T-helper 1 cell treated with Interleukin-12 subunit alpha and Interleukin-12 subunit beta and Interleukin-4 antibody, amounts not matched to agents 30 μg/mL and 1 μg/mL, for 36 hours (primary cell): ENCODE data around the gene NUP43.
A peak's percentile ranks its signal among the peaks of the same experiment; 100 is the strongest.
"Not testable (repeated sequence)": the region's sequence is repeated elsewhere in the genome, so short reads cannot be mapped to it uniquely, and the experiment has no call there.

ENCODE experiments used
- H3K27ac Mint-ChIP-seq: one replicate; pipeline ENCODE4 v1.8.0; 2021; ENCODE audit warnings: mild to moderate bottlenecking, mixed read lengths
- H3K27me3 Mint-ChIP-seq: one replicate; pipeline ENCODE4 v1.8.0; 2021; ENCODE audit warnings: low read depth, mixed read lengths
- H3K36me3 Mint-ChIP-seq: one replicate; pipeline ENCODE4 v1.8.0; 2021; ENCODE audit warnings: low read depth, mixed read lengths
- H3K4me1 Mint-ChIP-seq: one replicate; pipeline ENCODE4 v1.8.0; 2021; ENCODE audit warnings: low read depth, mixed read lengths
- H3K4me3 Mint-ChIP-seq: one replicate; pipeline ENCODE4 v1.8.0; 2021; ENCODE audit warnings: mild to moderate bottlenecking, moderate library complexity, mixed read lengths
- H3K9me3 Mint-ChIP-seq: one replicate; pipeline ENCODE4 v1.8.0; 2021; ENCODE audit warnings: mixed read lengths

Gene NUP43

GRCh38 chr6:149754548-149754947 lies 8.2 kb upstream of the NUP43 start:
- Mint-ChIP-seq H3K4me1 (peaks cover 19% of the 10 kb centered on the region), H3K27me3 (no peaks in the 10 kb centered on the region), H3K9me3 (no peaks in the 10 kb centered on the region), H3K4me3 (no peak overlapping the region), H3K36me3 (peaks cover 9% of the 10 kb centered on the region), H3K27ac (no peak overlapping the region)

- not testable (repeated sequence) for H3K9me3 Mint-ChIP-seq, H3K27ac Mint-ChIP-seq, H3K36me3 Mint-ChIP-seq, H3K4me3 Mint-ChIP-seq, H3K27me3 Mint-ChIP-seq
- peaks cover 23% of the 10 kb centered on the region for H3K4me1 Mint-ChIP-seq
These were observed 7.0 kb upstream of the NUP43 start for GRCh38 chr6:149753374-149753637.

GRCh38 chr6:149752600-149753373 lies 6.5 kb upstream of the NUP43 start:
- Mint-ChIP-seq H3K27me3 (no peaks in the 10 kb centered on the region), H3K36me3 (peaks cover 7% of the 10 kb centered on the region), H3K4me1 (peaks cover 24% of the 10 kb centered on the region), H3K27ac (no peak overlapping the region), H3K4me3 (peak overlapping the region; percentile 14), H3K9me3 (no peaks in the 10 kb centered on the region)

DNA sequence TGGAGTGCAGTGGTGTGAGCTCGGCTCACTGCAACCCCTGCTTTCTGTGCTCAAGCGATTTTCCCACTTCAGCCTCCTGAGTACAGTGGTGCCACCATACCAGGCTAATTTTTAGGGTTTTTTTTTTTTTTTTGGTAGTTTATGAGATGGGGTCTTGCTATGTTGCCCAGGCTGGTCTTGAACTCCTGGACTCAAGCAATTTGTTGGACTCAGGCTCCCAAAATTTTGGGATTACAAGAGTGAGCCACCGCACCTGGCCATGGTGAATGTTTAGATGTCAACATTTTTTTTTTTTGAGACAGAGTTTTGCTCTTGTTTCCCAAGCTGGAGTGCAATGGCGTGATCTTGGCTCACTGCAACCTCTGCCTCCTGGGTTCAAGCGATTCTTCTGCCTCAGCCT lies 5.6 kb upstream of the NUP43 start:
- Mint-ChIP-seq H3K4me1 (peaks cover 28% of the 10 kb centered on the region), H3K4me3 (peak overlapping the region; percentile 14)
- H3K36me3 Mint-ChIP-seq, H3K9me3 Mint-ChIP-seq, H3K27ac Mint-ChIP-seq, H3K27me3 Mint-ChIP-seq: not testable (repeated sequence)

DNA sequence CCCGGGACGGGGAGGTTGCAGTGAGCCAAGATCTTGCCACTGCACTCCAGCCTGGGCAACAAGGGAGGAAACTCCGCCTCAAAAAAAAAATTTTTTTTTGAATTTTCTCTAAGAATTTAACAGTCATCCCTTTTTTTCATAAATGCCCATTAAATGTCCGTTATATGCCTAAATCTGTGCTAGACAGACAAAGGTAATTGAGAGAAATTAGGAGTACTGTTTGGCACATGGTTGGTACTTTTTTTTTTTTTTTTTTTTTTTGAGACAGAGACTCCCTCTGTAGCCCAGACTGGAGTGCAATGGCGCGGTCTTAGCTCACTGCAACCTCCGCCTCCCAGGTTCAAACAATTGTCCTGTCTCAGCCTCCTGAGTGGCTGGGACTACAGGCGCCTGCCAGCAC lies 4.9 kb upstream of the NUP43 start:
- Mint-ChIP-seq H3K27ac (no peak overlapping the region), H3K9me3 (no peaks in the 10 kb centered on the region), H3K4me3 (peak overlapping the region; percentile 86), H3K4me1 (peaks cover 33% of the 10 kb centered on the region), H3K36me3 (peaks cover 7% of the 10 kb centered on the region), H3K27me3 (no peaks in the 10 kb centered on the region)

GRCh38 chr6:149750136-149750609 lies 3.8 kb upstream of the NUP43 start:
- peaks cover 3% of the 10 kb centered on the region for H3K36me3 Mint-ChIP-seq
- peaks cover 33% of the 10 kb centered on the region for H3K4me1 Mint-ChIP-seq
- H3K9me3 Mint-ChIP-seq = no peaks in the 10 kb centered on the region
- H3K4me3 Mint-ChIP-seq = peak overlapping the region; percentile 86
- H3K27me3 Mint-ChIP-seq = no peaks in the 10 kb centered on the region
- H3K27ac Mint-ChIP-seq = peak overlapping the region; percentile 77

- Mint-ChIP-seq H3K27me3 (no peaks in the 10 kb centered on the region), H3K36me3 (peaks cover 3% of the 10 kb centered on the region), H3K27ac (peak within 1 kb of the TSS; percentile 77), H3K4me3 (peak within 1 kb of the TSS; percentile 86), H3K9me3 (no peaks in the 10 kb centered on the region), H3K4me1 (peaks cover 33% of the 10 kb centered on the region)
These were observed 3.3 kb upstream of the NUP43 start, which contains the start of gene PCMT1 for GRCh38 chr6:149749594-149750135. Gene PCMT1 (plus strand): TSS chr6:149749741. CDS start chr6:149749902, 161 bp downstream.

DNA sequence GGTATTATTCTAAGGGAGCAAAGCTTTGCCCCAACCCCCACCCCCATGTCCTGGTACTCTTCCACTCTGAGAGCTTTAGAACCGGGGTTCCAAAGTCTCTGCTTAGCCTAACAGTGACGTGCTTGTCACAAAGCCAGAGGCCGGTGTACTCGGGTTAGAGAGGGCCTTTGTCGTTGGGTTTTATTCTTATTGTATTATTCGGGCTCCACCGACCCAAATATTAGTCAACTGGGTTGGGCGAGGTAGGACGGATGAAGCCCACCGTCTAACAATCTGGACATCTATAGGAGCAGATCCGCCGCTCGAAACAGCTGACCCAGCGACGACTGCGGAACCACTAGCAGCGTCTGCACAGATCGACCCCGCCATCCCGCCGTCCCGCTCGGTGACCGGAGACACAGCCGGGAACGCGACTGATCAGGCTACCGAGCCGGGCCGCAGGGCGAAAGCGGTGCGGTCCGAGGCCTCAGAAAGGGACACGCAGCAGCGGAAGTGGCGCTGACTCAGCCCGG lies 2.8 kb upstream of the NUP43 start:
- H3K27ac Mint-ChIP-seq = peak overlapping the region; percentile 77
- peak overlapping the region; percentile 86 for H3K4me3 Mint-ChIP-seq
- not testable (repeated sequence) for H3K9me3 Mint-ChIP-seq, H3K27me3 Mint-ChIP-seq, H3K36me3 Mint-ChIP-seq
- H3K4me1 Mint-ChIP-seq = peaks cover 33% of the 10 kb centered on the region

DNA sequence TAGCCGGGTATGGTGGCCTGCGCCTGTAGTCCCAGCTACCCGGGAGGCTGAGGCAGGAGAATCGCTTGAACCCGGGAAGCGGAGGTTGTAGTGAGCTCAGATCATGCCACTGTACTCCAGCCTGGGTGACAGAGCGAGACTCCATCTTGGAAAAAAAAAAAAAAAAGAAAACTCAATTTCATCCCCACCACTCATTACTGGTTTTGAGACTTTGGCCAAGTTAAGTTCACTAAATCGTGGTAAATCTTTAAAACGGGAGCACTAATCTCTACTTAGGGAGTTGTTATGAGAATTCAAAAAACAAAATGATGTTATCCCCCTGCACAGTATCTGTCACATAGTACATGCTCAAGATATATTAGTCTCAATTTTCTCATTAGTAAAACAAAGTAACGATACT lies 1.1 kb downstream of the NUP43 start:
- H3K36me3 Mint-ChIP-seq = peaks cover 14% of the 10 kb centered on the region
- H3K27ac Mint-ChIP-seq = peak overlapping the region; percentile 94
- H3K9me3 Mint-ChIP-seq, H3K27me3 Mint-ChIP-seq: not testable (repeated sequence)
- H3K4me3 Mint-ChIP-seq = peak overlapping the region; percentile 99
- peaks cover 21% of the 10 kb centered on the region for H3K4me1 Mint-ChIP-seq

DNA sequence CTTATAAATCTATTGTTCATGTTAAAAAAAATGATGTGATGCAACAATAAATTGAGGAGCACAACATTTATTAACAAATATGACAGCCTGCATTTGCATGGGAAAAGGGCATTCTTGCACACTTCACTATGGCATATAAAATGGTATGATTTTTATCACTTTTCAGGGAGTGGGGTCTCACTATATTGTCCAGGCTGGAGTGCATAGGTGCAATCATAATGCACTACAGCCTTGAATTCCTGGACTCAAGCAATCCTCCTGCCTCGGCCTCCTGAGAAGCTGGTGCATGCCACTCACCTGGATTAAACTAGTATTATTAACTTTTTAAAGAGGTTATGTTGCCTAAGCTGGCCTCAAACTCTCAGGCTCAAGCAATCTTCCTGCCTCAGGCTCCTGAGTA lies 11.4 kb downstream of the NUP43 start:
- Mint-ChIP-seq H3K27ac (no peak overlapping the region), H3K9me3 (no peaks in the 10 kb centered on the region), H3K4me3 (no peak overlapping the region), H3K36me3 (peaks cover 18% of the 10 kb centered on the region), H3K27me3 (no peaks in the 10 kb centered on the region), H3K4me1 (peaks cover 2% of the 10 kb centered on the region)

GRCh38 chr6:149733089-149733720 lies 13.1 kb downstream of the NUP43 start:
- H3K27ac Mint-ChIP-seq = no peak overlapping the region
- H3K27me3 Mint-ChIP-seq = no peaks in the 10 kb centered on the region
- H3K4me3 Mint-ChIP-seq = no peak overlapping the region
- H3K36me3 Mint-ChIP-seq = peaks cover 21% of the 10 kb centered on the region
- H3K4me1 Mint-ChIP-seq = peaks cover 12% of the 10 kb centered on the region
- H3K9me3 Mint-ChIP-seq = no peaks in the 10 kb centered on the region

DNA sequence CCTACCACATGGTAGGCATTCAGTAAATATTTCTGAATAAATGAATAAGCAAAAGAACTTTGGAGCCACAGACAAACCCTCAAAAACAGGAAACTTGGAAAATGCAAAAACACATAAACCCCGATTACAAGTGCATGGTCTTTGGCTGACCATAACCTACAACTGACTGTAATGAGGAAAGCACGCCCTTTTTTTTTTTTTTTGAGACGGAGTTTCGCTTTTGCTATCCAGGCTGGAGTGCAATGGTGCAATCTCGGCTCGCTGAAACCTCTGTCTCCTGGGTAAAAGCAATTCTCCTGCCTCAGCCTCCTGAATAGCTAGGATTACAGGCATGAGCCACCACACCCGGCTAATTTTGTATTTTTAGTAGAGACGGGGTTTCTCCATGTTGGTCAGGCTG lies 16.5 kb downstream of the NUP43 start:
- peaks cover 21% of the 10 kb centered on the region for H3K36me3 Mint-ChIP-seq
- H3K4me3 Mint-ChIP-seq = no peak overlapping the region
- H3K4me1 Mint-ChIP-seq = peaks cover 18% of the 10 kb centered on the region
- no peaks in the 10 kb centered on the region for H3K9me3 Mint-ChIP-seq
- no peaks in the 10 kb centered on the region for H3K27me3 Mint-ChIP-seq
- H3K27ac Mint-ChIP-seq = no peak overlapping the region

DNA sequence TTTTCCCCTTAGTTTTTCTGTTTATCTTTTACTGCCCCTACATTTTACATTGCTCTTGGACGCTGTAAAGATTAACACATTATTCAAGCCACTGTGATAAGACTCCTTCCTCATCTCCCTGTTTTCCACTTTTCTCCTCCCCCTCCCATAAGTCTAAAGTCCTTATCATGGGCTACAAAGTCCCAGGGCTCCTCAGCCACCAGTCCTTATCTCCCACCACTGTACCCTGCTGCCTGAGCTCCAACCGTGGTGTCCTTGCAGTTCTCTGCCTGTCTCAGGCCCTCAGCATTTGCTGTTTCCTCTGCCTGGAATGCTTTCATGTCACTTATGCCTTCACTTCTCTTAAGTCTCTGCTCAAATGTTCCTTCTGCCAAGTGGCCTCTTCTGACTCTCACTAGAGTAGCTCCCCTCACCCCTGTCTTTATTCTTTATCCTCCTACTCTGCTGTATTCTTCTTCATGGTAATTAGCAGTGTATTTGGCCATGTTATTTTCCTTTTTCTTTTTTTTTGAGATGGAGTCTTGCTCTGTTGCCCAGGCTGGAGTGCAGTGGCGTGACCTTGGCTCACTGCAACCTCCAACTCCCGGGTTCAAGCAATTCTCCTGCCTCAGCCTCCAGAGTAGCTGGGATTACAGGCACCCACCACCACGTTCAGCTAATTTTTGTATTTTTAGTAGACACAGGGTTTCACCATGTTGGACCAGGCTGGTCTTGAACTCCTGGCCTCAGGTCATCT lies 17.7 kb downstream of the NUP43 start:
- Mint-ChIP-seq H3K36me3 (peaks cover 26% of the 10 kb centered on the region), H3K4me3 (peak overlapping the region; percentile 45), H3K9me3 (no peaks in the 10 kb centered on the region)

GRCh38 chr6:149727793-149728498 lies 18.4 kb downstream of the NUP43 start:
- peak overlapping the region; percentile 69 for H3K27ac Mint-ChIP-seq
- H3K4me1 Mint-ChIP-seq = peaks cover 20% of the 10 kb centered on the region
- peaks cover 26% of the 10 kb centered on the region for H3K36me3 Mint-ChIP-seq
- H3K4me3 Mint-ChIP-seq = no peak overlapping the region
- no peaks in the 10 kb centered on the region for H3K27me3 Mint-ChIP-seq
- no peaks in the 10 kb centered on the region for H3K9me3 Mint-ChIP-seq

More for the DNA sequence above, 17.7 kb downstream of the NUP43 start:
- peaks cover 20% of the 10 kb centered on the region for H3K4me1 Mint-ChIP-seq
- peak overlapping the region; percentile 69 for H3K27ac Mint-ChIP-seq
- H3K27me3 Mint-ChIP-seq = no peaks in the 10 kb centered on the region
